Measurements from ENCODE around the gene HES2.

DNA sequence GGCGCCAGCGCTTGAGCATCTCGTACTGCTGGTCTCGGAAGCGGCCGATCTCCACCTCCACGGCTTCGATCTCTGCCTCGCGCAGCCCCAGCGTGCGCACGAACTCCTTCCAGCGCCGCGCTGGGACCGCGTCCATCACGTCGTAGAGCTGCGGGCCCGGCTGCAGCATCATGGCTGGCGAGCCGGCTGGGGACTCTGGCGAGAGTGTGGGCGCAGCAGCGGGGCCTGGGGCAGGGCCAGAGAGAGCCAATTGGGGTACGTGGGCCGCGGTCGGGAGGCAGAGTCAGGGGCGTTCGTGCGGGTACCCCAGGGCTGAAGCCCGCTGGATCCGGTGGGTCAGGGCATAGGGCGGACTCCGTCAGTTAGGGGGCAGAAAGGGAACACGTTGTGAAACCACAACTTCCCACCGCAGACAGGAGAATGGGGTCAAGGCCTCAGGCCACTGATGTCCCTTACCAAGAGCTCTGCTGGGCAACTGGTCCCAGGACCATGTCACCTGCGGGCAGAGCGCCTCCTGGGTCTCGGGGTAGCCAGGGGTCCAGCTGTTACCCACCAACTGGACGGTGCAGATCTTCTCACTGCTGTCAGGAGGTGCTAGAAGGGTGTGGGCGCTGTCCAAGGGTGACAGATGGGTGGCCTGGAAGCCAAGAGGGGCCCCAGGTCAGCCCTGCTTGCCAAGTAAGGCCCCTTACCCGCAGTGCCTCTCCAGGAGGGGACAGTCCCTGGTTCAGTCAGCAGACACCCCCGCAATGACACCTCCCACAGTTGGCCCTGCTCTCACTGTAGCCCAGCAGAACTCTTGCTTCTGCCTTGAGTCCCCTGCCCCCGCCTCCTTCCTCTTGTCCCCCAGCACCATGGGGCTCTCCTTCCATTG, 42.1 kb upstream of the HES2 start:
- TF ChIP-seq, protein P1, sequence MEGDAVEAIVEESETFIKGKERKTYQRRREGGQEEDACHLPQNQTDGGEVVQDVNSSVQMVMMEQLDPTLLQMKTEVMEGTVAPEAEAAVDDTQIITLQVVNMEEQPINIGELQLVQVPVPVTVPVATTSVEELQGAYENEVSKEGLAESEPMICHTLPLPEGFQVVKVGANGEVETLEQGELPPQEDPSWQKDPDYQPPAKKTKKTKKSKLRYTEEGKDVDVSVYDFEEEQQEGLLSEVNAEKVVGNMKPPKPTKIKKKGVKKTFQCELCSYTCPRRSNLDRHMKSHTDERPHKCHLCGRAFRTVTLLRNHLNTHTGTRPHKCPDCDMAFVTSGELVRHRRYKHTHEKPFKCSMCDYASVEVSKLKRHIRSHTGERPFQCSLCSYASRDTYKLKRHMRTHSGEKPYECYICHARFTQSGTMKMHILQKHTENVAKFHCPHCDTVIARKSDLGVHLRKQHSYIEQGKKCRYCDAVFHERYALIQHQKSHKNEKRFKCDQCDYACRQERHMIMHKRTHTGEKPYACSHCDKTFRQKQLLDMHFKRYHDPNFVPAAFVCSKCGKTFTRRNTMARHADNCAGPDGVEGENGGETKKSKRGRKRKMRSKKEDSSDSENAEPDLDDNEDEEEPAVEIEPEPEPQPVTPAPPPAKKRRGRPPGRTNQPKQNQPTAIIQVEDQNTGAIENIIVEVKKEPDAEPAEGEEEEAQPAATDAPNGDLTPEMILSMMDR (IDR thresholded peaks at IDR 0.05; ENCODE audit: insufficient read depth, low read length, poor library complexity, severe bottlenecking): no peak
- TF ChIP-seq EZH2phosphoT487 (conservative IDR thresholded peaks at IDR 0.05; ENCODE audit: low read length): no peak
